SK-N-MC (cell line): ENCODE measurements around the gene CEP164.
"Not testable (repeated sequence)": the region's sequence is repeated elsewhere in the genome, so short reads cannot be mapped to it uniquely, and the experiment has no call there.

Experiments
- EZH2 ChIP-seq: fragments of 200-600 bp; sonication (generic); IDR thresholded peaks from one replicate; pipeline ENCODE4 v1.6.1; 2017; ENCODE audit warnings: antibody characterized with exemption
- FOXP2 ChIP-seq: optimal IDR thresholded peaks from 2 replicates; pipeline ENCODE3; 2011; ENCODE audit warnings: mild to moderate bottlenecking, moderate library complexity; ENCODE audit not compliant: insufficient read depth; ENCODE audit errors: extremely low read length, control extremely low read depth
- POLR2AphosphoS5 ChIP-seq: IDR thresholded peaks from 2 replicates; pipeline ENCODE4 v1.6.1; 2012; ENCODE audit warnings: mild to moderate bottlenecking, low read depth, low read length, borderline replicate concordance

DNA sequence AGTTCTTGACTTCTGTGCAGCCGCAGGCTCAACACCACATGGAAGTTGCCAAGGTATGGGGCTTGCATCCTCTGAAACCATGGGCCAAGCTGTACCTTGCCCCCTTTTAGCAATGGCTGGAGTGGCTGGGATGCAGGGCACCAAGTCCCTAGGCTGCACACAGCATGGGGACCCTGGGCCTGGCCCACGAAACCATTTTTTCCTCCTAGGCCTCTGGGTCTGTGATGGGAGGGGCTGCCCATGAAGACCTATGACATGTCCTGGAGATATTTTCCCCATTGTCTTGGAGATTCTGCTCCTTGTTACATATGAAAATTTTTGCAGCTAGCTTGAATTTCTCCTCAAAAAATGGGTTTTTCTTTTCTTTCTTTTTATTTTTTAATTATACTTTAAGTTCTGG lies 71.0 kb downstream of the CEP164 start:
- TF ChIP-seq POLR2AphosphoS5, EZH2, FOXP2: not testable (repeated sequence)
